Activated CD4-positive, alpha-beta T cell treated with anti-CD3 and anti-CD28 coated beads, Interleukin-2, amount 10 ng/mL, durations not matched to agents 7 days and 5 days (primary cell): ENCODE results near the gene RAX2. TPM values are rescaled to one million over a fixed set of nuclear protein-coding genes. Genes with fewer than 3 reads are reported as not detected.

ENCODE experiments used
- CTCF ChIA-PET: fragments of 350-600 bp; sonication (Branson Sonifier 250); formaldehyde crosslinking; loops from one replicate; lab custom pipeline; 2021; ENCODE audit warnings: antibody characterized with exemption; lab: Charles Lee
- POLR2A ChIA-PET: fragments of 350-600 bp; sonication (Branson Sonifier 250); formaldehyde crosslinking; loops from one replicate; lab custom pipeline; 2021; ENCODE audit warnings: antibody characterized with exemption; lab: Charles Lee
- DNase-seq: peaks from one replicate; pipeline ENCODE4 v3.0.0-alpha.2; 2020
- H3K27ac Mint-ChIP-seq: one replicate; pipeline ENCODE4 v1.8.0; 2021; ENCODE audit warnings: mild to moderate bottlenecking, moderate library complexity, mixed read lengths
- H3K27me3 Mint-ChIP-seq: one replicate; pipeline ENCODE4 v1.8.0; 2021; ENCODE audit warnings: mixed read lengths
- H3K36me3 Mint-ChIP-seq: one replicate; pipeline ENCODE4 v1.8.0; 2021; ENCODE audit warnings: low read depth, mixed read lengths
- H3K4me1 Mint-ChIP-seq: one replicate; pipeline ENCODE4 v1.8.0; 2021; ENCODE audit warnings: mixed read lengths
- H3K4me3 Mint-ChIP-seq: one replicate; pipeline ENCODE4 v1.8.0; 2021; ENCODE audit warnings: mild to moderate bottlenecking, moderate library complexity, mixed read lengths
- H3K9me3 Mint-ChIP-seq: one replicate; pipeline ENCODE4 v1.8.0; 2021; ENCODE audit warnings: mixed read lengths
- total RNA-seq, 2 experiments: library from RNA; stranded (reverse); gene quantifications; one replicate each; pipeline ENCODE4 v1.2.3, GENCODE V29; 2021

The RAX2 gene
- total RNA-seq, 2 experiments from 2014 or later, result not detected

GRCh38 chr19:3723883-3724282 lies 48.1 kb downstream of the RAX2 start:
- Mint-ChIP-seq H3K27ac (no peak overlapping the region), H3K36me3 (no peaks in the 10 kb centered on the region), H3K9me3 (no peaks in the 10 kb centered on the region), H3K4me1 (peaks cover 10% of the 10 kb centered on the region), H3K4me3 (no peak overlapping the region), H3K27me3 (peaks cover 33% of the 10 kb centered on the region)
- no peak for DNase-seq
- ChIA-PET CTCF (interaction anchor here (1.7 kb wide), 1 partner anchor 57 kb away, joined by 6 read pairs; no protein-coding TSS in a partner anchor), POLR2A (no interaction called here)

- POLR2A ChIA-PET, result no interaction called here
- DNase-seq, result no peak
- CTCF ChIA-PET, result no interaction called here
- peaks cover 10% of the 10 kb centered on the region for H3K4me1 Mint-ChIP-seq
- H3K9me3 Mint-ChIP-seq, result no peaks in the 10 kb centered on the region
- H3K27ac Mint-ChIP-seq, result no peak overlapping the region
- H3K27me3 Mint-ChIP-seq, result peaks cover 33% of the 10 kb centered on the region
- H3K4me3 Mint-ChIP-seq, result no peak overlapping the region
- H3K36me3 Mint-ChIP-seq, result no peaks in the 10 kb centered on the region
Observed at GRCh38 chr19:3723110-3723488, 48.9 kb downstream of the RAX2 start.

GRCh38 chr19:3722443-3723109 lies 49.5 kb downstream of the RAX2 start:
- Mint-ChIP-seq H3K4me1 (peaks cover 10% of the 10 kb centered on the region), H3K27ac (peak overlapping the region; percentile 69), H3K27me3 (peaks cover 33% of the 10 kb centered on the region), H3K4me3 (peak overlapping the region; percentile 25), H3K36me3 (no peaks in the 10 kb centered on the region), H3K9me3 (no peaks in the 10 kb centered on the region)
- ChIA-PET POLR2A (no interaction called here), CTCF (no interaction called here)
- no peak for DNase-seq

GRCh38 chr19:3721887-3722442 lies 50.1 kb downstream of the RAX2 start:
- Mint-ChIP-seq H3K4me3 (peak overlapping the region; percentile 25), H3K27ac (peak overlapping the region; percentile 69), H3K27me3 (peaks cover 33% of the 10 kb centered on the region), H3K4me1 (peaks cover 10% of the 10 kb centered on the region), H3K36me3 (no peaks in the 10 kb centered on the region), H3K9me3 (no peaks in the 10 kb centered on the region)
- ChIA-PET POLR2A (no interaction called here), CTCF (no interaction called here)
- DNase-seq, result no peak

DNA sequence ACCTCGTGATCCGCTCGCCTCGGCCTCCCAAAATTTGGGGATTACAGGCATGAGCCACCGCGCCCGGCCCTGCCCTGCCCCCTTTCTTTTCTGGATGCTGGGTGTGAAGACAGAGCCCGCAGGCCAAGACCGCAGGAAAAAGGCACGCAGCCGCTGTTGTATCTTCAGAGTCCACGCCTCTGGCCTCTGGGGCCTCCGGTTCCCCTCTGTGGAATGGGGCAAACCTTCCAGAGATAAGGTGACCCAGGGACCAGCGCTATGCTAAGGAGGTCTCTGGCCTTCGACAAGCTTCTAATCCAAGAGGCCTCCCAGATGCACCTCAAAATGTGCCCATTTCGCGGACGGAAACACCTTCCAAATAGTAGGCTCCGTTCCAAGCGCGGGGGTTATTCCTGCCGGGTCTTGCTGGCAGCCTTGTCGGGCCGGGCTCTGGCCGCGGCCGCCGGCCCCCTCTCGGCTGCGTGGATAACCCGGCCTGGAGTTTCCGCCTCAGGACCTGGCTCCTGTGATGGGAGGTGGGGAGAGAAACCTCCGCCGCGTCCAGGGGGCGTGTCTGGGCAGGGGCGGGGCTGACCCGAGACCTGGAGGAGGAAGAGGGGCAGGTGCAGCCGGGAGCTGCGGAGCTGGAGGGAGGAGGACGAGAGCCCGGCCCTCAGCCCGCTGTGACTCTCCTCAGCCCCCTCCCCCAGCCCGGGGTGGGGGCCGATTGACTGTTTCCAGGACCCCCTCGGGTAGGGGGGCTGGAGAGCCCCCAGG lies 50.7 kb downstream of the RAX2 start:
- no peaks in the 10 kb centered on the region for H3K9me3 Mint-ChIP-seq
- ChIA-PET POLR2A (no interaction called here), CTCF (interaction anchor here (1.7 kb wide), 1 partner anchor 101 kb away, joined by 3 read pairs; no protein-coding TSS in a partner anchor)
- no peaks in the 10 kb centered on the region for H3K36me3 Mint-ChIP-seq
- H3K4me3 Mint-ChIP-seq, result peak overlapping the region; percentile 53
- peak; percentile 82 for DNase-seq
- H3K27me3 Mint-ChIP-seq, result peaks cover 33% of the 10 kb centered on the region
- H3K4me1 Mint-ChIP-seq, result peaks cover 10% of the 10 kb centered on the region
- no peak overlapping the region for H3K27ac Mint-ChIP-seq

GRCh38 chr19:3720349-3720917 lies 51.6 kb downstream of the RAX2 start:
- Mint-ChIP-seq H3K27me3 (peaks cover 33% of the 10 kb centered on the region), H3K27ac (no peak overlapping the region), H3K4me1 (peaks cover 10% of the 10 kb centered on the region), H3K4me3 (no peak overlapping the region), H3K36me3 (no peaks in the 10 kb centered on the region), H3K9me3 (no peaks in the 10 kb centered on the region)
- DNase-seq, result no peak
- ChIA-PET CTCF (interaction anchor here (0.6 to 1.7 kb wide), 2 partner anchors 101 to 241 kb away, joined by 3 to 4 read pairs; no protein-coding TSS in a partner anchor), POLR2A (no interaction called here)

GRCh38 chr19:3719868-3720267 lies 52.2 kb downstream of the RAX2 start:
- no peak overlapping the region for H3K27ac Mint-ChIP-seq
- POLR2A ChIA-PET, result no interaction called here
- CTCF ChIA-PET, result interaction anchor here (0.6 to 2.0 kb wide), 3 partner anchors 23 to 241 kb away, joined by 3 to 4 read pairs (median 4); no protein-coding TSS in a partner anchor
- H3K9me3 Mint-ChIP-seq, result no peaks in the 10 kb centered on the region
- no peak for DNase-seq
- no peaks in the 10 kb centered on the region for H3K36me3 Mint-ChIP-seq
- peaks cover 33% of the 10 kb centered on the region for H3K27me3 Mint-ChIP-seq
- H3K4me3 Mint-ChIP-seq, result no peak overlapping the region
- peaks cover 10% of the 10 kb centered on the region for H3K4me1 Mint-ChIP-seq

Other genes with a start within 250 kb of the RAX2 start
- 1 to 10 TPM; 6.5 to 8.7 TPM for gene TEKTIP1, start 233.1 kb downstream of the RAX2 start, total RNA-seq
- 10 to 100 TPM; 62.1 to 67.6 TPM for gene MFSD12, start 214.6 kb downstream of the RAX2 start, total RNA-seq
- 10 to 100 TPM; 47.8 to 54.1 TPM for gene HMG20B, start 199.3 kb downstream of the RAX2 start, total RNA-seq
- gene GIPC3, start 186.8 kb downstream of the RAX2 start, total RNA-seq, result under 1 TPM; 0.57 to 0.71 TPM
- gene TBXA2R, start 165.4 kb downstream of the RAX2 start, total RNA-seq, result under 1 TPM; 0.92 to 1.00 TPM
- gene CACTIN, start 145.4 kb downstream of the RAX2 start, total RNA-seq, result 10 to 100 TPM; 31.8 to 39.1 TPM
- 10 to 100 TPM; 18.7 to 19.5 TPM for gene PIP5K1C, start 71.8 kb downstream of the RAX2 start, total RNA-seq
- gene TJP3, start 63.8 kb downstream of the RAX2 start, total RNA-seq, result 1 to 10 TPM; 2.7 to 3.5 TPM
- gene APBA3, start 10.5 kb downstream of the RAX2 start, total RNA-seq, result 10 to 100 TPM; 45.8 to 46.2 TPM
- gene MRPL54, start 9.5 kb downstream of the RAX2 start, total RNA-seq, result 10 to 100 TPM; 78.4 to 81.3 TPM
- gene MATK, start 14.2 kb upstream of the RAX2 start, total RNA-seq, result 10 to 100 TPM; 14.8 to 18.3 TPM
- gene ZFR2, start 96.8 kb upstream of the RAX2 start, total RNA-seq, result under 1 TPM in 1 of 2 experiments, not detected in 1; 0.37 TPM
- gene ATCAY, start 108.5 kb upstream of the RAX2 start, total RNA-seq, result not detected
- not detected for gene NMRK2, start 160.8 kb upstream of the RAX2 start, total RNA-seq
- gene DAPK3, start 198.9 kb upstream of the RAX2 start, total RNA-seq, result 10 to 100 TPM; 35.5 to 41.8 TPM
- 1,000 to 10,000 TPM; 1,428 to 1,492 TPM for gene EEF2, start 213.2 kb upstream of the RAX2 start, total RNA-seq
- gene PIAS4, start 235.5 kb upstream of the RAX2 start, total RNA-seq, result 10 to 100 TPM; 33.3 to 40.4 TPM